Testis (tissue), 2 donors: Measurements from ENCODE around the gene CHST5.
"Not testable (repeated sequence)": the region's sequence is repeated elsewhere in the genome, so short reads cannot be mapped to it uniquely, and the experiment has no call there.

Experiments
- POLR2A ChIP-seq: fragments of 450-650 bp; IDR thresholded peaks from one replicate; pipeline ENCODE4 v1.6.1; 2017; ENCODE audit warnings: antibody characterized with exemption, mild to moderate bottlenecking, moderate library complexity
- TF ChIP-seq, protein P1 (sequence below), 3 experiments: fragments of 450-650 bp in 2 of 3; fragments of 200-600 bp in 1 of 3; sonication (generic) in 1 of 3; IDR thresholded peaks; one replicate each; pipeline ENCODE4 v1.5.1; 2016 to 2019; ENCODE audit warnings: antibody characterized with exemption in 3 of 3, mild to moderate bottlenecking in 2 of 3, moderate library complexity in 1 of 3

DNA sequence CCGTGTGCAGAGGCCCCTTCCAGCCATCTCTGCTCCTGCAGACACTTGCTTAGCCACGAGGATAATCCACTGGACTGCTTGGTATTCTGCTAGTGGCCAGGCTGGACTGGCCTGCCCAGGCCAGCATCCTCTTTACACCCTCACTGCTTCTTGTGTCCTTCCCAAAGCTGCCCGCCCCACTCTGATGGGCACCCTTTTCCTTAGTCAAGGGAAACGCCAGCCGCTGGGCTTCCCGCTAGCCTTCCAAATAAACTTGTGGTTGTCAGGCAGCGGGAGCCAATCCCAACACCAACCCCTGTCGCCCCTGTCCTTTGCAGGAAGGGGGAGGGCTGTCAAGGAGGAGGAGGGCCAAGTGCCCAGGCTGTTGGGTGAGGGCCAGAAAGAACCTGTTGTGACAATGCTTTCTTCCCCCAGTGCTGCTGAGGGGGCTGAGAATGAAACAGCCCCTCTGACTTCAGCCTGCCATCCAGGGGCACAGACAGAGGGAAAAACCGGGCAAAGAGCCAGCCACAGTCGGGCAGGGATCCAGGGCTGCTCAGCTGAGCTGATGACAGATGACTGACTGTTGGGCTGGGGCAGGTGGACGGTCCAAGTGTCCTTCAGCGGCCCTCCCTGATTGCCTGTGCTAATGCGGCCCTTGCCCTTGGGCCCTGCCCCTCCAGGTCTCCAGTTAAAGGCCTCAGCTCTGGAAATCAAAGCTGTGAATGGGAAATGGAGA is 37.1 kb downstream of the CHST5 start:
- TF ChIP-seq, protein P1, sequence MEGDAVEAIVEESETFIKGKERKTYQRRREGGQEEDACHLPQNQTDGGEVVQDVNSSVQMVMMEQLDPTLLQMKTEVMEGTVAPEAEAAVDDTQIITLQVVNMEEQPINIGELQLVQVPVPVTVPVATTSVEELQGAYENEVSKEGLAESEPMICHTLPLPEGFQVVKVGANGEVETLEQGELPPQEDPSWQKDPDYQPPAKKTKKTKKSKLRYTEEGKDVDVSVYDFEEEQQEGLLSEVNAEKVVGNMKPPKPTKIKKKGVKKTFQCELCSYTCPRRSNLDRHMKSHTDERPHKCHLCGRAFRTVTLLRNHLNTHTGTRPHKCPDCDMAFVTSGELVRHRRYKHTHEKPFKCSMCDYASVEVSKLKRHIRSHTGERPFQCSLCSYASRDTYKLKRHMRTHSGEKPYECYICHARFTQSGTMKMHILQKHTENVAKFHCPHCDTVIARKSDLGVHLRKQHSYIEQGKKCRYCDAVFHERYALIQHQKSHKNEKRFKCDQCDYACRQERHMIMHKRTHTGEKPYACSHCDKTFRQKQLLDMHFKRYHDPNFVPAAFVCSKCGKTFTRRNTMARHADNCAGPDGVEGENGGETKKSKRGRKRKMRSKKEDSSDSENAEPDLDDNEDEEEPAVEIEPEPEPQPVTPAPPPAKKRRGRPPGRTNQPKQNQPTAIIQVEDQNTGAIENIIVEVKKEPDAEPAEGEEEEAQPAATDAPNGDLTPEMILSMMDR (IDR thresholded peaks at IDR 0.05): not testable (repeated sequence)
- TF ChIP-seq POLR2A: not testable (repeated sequence)
